ENCODE data around the gene SEPTIN5. TPM values are rescaled to one million over a fixed set of nuclear protein-coding genes. Genes with fewer than 3 reads are reported as not detected.

Gene SEPTIN5
- total and polyA plus RNA-seq, 9 of the 15 experiments (the other 6 are each of a cell fraction or from before 2014, with no cell fraction given): 0.03 to 195 (median 119) TPM

- TF ChIP-seq, protein P1, sequence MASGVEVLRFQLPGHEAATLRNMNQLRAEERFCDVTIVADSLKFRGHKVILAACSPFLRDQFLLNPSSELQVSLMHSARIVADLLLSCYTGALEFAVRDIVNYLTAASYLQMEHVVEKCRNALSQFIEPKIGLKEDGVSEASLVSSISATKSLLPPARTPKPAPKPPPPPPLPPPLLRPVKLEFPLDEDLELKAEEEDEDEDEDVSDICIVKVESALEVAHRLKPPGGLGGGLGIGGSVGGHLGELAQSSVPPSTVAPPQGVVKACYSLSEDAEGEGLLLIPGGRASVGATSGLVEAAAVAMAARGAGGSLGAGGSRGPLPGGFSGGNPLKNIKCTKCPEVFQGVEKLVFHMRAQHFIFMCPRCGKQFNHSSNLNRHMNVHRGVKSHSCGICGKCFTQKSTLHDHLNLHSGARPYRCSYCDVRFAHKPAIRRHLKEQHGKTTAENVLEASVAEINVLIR (CRISPR knock-in tag; IDR thresholded peaks at IDR 0.05): no peak
- TF ChIP-seq, protein P2, sequence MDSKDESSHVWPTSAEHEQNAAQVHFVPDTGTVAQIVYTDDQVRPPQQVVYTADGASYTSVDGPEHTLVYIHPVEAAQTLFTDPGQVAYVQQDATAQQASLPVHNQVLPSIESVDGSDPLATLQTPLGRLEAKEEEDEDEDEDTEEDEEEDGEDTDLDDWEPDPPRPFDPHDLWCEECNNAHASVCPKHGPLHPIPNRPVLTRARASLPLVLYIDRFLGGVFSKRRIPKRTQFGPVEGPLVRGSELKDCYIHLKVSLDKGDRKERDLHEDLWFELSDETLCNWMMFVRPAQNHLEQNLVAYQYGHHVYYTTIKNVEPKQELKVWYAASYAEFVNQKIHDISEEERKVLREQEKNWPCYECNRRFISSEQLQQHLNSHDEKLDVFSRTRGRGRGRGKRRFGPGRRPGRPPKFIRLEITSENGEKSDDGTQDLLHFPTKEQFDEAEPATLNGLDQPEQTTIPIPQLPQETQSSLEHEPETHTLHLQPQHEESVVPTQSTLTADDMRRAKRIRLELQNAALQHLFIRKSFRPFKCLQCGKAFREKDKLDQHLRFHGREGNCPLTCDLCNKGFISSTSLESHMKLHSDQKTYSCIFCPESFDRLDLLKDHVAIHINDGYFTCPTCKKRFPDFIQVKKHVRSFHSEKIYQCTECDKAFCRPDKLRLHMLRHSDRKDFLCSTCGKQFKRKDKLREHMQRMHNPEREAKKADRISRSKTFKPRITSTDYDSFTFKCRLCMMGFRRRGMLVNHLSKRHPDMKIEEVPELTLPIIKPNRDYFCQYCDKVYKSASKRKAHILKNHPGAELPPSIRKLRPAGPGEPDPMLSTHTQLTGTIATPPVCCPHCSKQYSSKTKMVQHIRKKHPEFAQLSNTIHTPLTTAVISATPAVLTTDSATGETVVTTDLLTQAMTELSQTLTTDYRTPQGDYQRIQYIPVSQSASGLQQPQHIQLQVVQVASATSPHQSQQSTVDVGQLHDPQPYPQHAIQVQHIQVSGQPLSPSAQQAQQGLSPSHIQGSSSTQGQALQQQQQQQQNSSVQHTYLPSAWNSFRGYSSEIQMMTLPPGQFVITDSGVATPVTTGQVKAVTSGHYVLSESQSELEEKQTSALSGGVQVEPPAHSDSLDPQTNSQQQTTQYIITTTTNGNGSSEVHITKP (IDR thresholded peaks at IDR 0.05; ENCODE audit: partially characterized antibody): no peak
- TF ChIP-seq MECOM (CRISPR knock-in tag; IDR thresholded peaks at IDR 0.05) (no peak), ZNF316 (IDR thresholded peaks at IDR 0.05) (no peak), ZNF668 (CRISPR knock-in tag; IDR thresholded peaks at IDR 0.05) (no peak), TEAD1 (CRISPR knock-in tag; IDR thresholded peaks at IDR 0.05) (no peak), NCOA2 (IDR thresholded peaks at IDR 0.05; ENCODE audit: partially characterized antibody in 2 of 2) (no peak), SLC30A9 (CRISPR knock-in tag; IDR thresholded peaks at IDR 0.05) (no peak), HOXB6 (CRISPR knock-in tag; IDR thresholded peaks at IDR 0.05; ENCODE audit: borderline replicate concordance) (no peak), NFIC (IDR thresholded peaks at IDR 0.05) (no peak), ZNF133 (CRISPR knock-in tag; IDR thresholded peaks at IDR 0.05) (no peak), RHOXF2B (CRISPR knock-in tag; conservative IDR thresholded peaks at IDR 0.05) (no peak), ELF4 (CRISPR knock-in tag; IDR thresholded peaks at IDR 0.05) (no peak), ZBTB1 (CRISPR knock-in tag; IDR thresholded peaks at IDR 0.05; ENCODE audit: borderline replicate concordance, low read depth) (no peak)
- TF ChIP-seq, protein P3, sequence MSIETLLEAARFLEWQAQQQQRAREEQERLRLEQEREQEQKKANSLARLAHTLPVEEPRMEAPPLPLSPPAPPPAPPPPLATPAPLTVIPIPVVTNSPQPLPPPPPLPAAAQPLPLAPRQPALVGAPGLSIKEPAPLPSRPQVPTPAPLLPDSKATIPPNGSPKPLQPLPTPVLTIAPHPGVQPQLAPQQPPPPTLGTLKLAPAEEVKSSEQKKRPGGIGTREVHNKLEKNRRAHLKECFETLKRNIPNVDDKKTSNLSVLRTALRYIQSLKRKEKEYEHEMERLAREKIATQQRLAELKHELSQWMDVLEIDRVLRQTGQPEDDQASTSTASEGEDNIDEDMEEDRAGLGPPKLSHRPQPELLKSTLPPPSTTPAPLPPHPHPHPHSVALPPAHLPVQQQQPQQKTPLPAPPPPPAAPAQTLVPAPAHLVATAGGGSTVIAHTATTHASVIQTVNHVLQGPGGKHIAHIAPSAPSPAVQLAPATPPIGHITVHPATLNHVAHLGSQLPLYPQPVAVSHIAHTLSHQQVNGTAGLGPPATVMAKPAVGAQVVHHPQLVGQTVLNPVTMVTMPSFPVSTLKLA (conservative IDR thresholded peaks at IDR 0.05): no peak
- TF ChIP-seq, protein P4, sequence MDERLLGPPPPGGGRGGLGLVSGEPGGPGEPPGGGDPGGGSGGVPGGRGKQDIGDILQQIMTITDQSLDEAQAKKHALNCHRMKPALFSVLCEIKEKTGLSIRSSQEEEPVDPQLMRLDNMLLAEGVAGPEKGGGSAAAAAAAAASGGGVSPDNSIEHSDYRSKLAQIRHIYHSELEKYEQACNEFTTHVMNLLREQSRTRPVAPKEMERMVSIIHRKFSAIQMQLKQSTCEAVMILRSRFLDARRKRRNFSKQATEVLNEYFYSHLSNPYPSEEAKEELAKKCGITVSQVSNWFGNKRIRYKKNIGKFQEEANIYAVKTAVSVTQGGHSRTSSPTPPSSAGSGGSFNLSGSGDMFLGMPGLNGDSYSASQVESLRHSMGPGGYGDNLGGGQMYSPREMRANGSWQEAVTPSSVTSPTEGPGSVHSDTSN (CRISPR knock-in tag; IDR thresholded peaks at IDR 0.05; ENCODE audit: low read depth): no peak
- TF ChIP-seq, protein P4 (tag; conservative IDR thresholded peaks at IDR 0.05; ENCODE audit: low read depth): no peak
Observed at GRCh38 chr22:19721330-19722177, 7.3 kb downstream of the SEPTIN5 start (continued).
